Activated naive CD8-positive, alpha-beta T cell (primary cell): ENCODE results near the gene APOC3.

Experiments
- H3K27ac Mint-ChIP-seq: one replicate; pipeline ENCODE4 v1.8.0; 2021; ENCODE audit warnings: mixed read lengths
- H3K27me3 Mint-ChIP-seq: one replicate; pipeline ENCODE4 v1.8.0; 2021; ENCODE audit warnings: mixed read lengths
- H3K36me3 Mint-ChIP-seq: one replicate; pipeline ENCODE4 v1.8.0; 2021; ENCODE audit warnings: mixed read lengths
- H3K4me1 Mint-ChIP-seq: one replicate; pipeline ENCODE4 v1.8.0; 2021; ENCODE audit warnings: low read depth, mixed read lengths
- H3K4me3 Mint-ChIP-seq: one replicate; pipeline ENCODE4 v1.8.0; 2021; ENCODE audit warnings: mild to moderate bottlenecking, mixed read lengths
- H3K9me3 Mint-ChIP-seq: one replicate; pipeline ENCODE4 v1.8.0; 2021; ENCODE audit warnings: low read depth, mixed read lengths

APOC3 gene

DNA sequence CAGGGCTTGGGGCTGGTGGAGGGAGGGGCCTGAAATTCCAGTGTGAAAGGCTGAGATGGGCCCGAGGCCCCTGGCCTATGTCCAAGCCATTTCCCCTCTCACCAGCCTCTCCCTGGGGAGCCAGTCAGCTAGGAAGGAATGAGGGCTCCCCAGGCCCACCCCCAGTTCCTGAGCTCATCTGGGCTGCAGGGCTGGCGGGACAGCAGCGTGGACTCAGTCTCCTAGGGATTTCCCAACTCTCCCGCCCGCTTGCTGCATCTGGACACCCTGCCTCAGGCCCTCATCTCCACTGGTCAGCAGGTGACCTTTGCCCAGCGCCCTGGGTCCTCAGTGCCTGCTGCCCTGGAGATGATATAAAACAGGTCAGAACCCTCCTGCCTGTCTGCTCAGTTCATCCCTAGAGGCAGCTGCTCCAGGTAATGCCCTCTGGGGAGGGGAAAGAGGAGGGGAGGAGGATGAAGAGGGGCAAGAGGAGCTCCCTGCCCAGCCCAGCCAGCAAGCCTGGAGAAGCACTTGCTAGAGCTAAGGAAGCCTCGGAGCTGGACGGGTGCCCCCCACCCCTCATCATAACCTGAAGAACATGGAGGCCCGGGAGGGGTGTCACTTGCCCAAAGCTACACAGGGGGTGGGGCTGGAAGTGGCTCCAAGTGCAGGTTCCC, at the start of gene APOC3:
TSS of gene APOC3 (plus strand) at position 383 of the 659 bp plus-strand sequence. CDS start 676 bp downstream, outside the sequence.
- Mint-ChIP-seq H3K27ac (no peak within 1 kb of the TSS), H3K36me3 (no peaks in the 10 kb centered on the region), H3K4me3 (no peak within 1 kb of the TSS)

DNA sequence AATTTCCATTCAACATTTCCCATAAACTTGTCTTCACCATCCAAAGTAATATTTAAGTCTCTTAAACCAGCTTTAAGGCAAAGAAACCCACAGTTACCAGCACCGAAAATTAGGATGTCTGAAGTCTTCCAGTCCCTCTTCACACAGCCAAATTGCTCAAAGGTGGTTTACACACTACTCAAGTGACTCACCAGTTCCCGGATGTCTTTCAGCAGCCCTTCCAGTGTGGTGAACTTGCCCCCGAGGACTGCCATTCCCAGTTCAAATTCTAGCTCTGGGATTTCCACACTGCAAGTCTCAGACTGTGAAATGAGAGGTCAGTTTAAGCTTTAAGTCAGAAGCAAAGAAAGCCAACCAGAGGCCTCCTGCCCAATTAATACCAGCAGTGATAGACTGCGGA, 47.0 kb upstream of the APOC3 start:
- Mint-ChIP-seq H3K4me1 (peaks cover 67% of the 10 kb centered on the region), H3K9me3 (no peaks in the 10 kb centered on the region), H3K4me3 (no peak overlapping the region), H3K36me3 (peaks cover 15% of the 10 kb centered on the region), H3K27ac (peak overlapping the region; percentile 28), H3K27me3 (no peaks in the 10 kb centered on the region)

More for the DNA sequence above, at the start of gene APOC3:
- H3K9me3 Mint-ChIP-seq, result no peaks in the 10 kb centered on the region
- no peaks in the 10 kb centered on the region for H3K27me3 Mint-ChIP-seq
- peaks cover under 1% of the 10 kb centered on the region for H3K4me1 Mint-ChIP-seq

DNA sequence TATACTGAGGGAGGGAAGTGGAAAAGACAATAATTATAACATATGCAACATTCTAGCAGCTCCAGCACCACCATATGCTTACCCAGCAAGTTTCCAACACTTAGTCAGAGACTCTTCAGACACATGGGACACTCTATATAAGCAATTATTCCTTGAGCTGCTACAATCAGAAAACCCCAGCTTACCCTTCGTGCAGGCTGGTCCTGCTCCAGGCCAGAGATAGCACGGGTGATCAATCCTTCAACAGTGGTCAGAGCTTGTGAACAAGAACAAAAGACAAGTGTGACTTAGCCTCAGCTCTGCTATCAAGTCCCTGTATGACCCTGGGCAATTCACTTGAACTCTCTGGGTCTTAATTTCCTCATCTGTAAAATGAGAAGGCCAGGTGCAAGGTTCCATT, 43.4 kb upstream of the APOC3 start:
- H3K36me3 Mint-ChIP-seq, result peaks cover 7% of the 10 kb centered on the region
- H3K4me3 Mint-ChIP-seq, result peak overlapping the region; percentile 99
- H3K9me3 Mint-ChIP-seq, result no peaks in the 10 kb centered on the region
- no peaks in the 10 kb centered on the region for H3K27me3 Mint-ChIP-seq
- H3K27ac Mint-ChIP-seq, result peak overlapping the region; percentile 59
- peaks cover 59% of the 10 kb centered on the region for H3K4me1 Mint-ChIP-seq

GRCh38 chr11:116786966-116787365, 42.7 kb upstream of the APOC3 start:
- Mint-ChIP-seq H3K27me3 (no peaks in the 10 kb centered on the region), H3K9me3 (no peaks in the 10 kb centered on the region), H3K36me3 (peaks cover 6% of the 10 kb centered on the region), H3K27ac (peak overlapping the region; percentile 90), H3K4me1 (peaks cover 57% of the 10 kb centered on the region), H3K4me3 (peak overlapping the region; percentile 99)

GRCh38 chr11:116787436-116787785, 42.3 kb upstream of the APOC3 start:
- Mint-ChIP-seq H3K9me3 (no peaks in the 10 kb centered on the region), H3K4me3 (peak overlapping the region; percentile 99), H3K36me3 (peaks cover 6% of the 10 kb centered on the region), H3K27me3 (no peaks in the 10 kb centered on the region), H3K27ac (peak overlapping the region; percentile 90), H3K4me1 (peaks cover 53% of the 10 kb centered on the region)

DNA sequence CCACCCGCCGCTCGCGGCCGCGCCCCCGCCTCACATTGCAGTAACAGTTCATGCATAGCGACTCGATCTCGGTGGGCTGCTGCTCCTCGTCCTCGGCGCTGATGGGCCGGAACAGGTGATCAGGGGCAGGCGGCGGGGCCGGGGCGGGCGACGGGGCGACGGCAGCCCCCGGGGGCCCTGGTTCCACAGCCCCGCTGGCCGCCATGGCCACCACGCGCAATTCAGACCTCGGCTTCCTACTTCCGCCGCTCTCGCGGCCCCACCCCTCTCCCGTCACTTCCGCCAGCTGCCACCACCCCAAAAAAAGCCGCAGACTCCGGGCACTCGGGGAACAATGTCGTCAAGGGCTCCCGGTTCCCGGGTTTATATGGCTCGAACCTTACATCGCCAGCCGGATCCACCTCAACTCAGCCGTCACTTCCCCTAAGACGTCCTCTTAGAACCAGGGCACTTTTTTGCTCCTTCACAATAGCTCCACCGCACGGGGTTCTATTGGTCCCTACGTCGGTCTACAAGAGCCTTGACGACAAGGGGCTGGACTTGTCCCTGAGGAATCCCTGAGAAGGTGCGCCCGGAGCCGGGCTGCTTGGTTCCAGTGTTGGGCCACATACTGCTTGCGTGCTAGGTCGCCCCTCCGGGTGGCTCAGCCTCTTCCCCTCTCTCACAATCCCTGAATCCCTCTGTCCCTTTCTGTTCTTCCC, 41.8 kb upstream of the APOC3 start, which contains the start of gene ZPR1:
TSS of gene ZPR1 (minus strand) at position 238 of the 701 bp plus-strand sequence. CDS start at position 205, 33 bp downstream.
- H3K36me3 Mint-ChIP-seq, result peaks cover 6% of the 10 kb centered on the region
- H3K4me1 Mint-ChIP-seq, result peaks cover 49% of the 10 kb centered on the region
- no peaks in the 10 kb centered on the region for H3K27me3 Mint-ChIP-seq
- H3K9me3 Mint-ChIP-seq, result no peaks in the 10 kb centered on the region
- peak within 1 kb of the TSS; percentile 99 for H3K4me3 Mint-ChIP-seq
- H3K27ac Mint-ChIP-seq, result peak within 1 kb of the TSS; percentile 95

- Mint-ChIP-seq H3K4me3 (peak overlapping the region; percentile 99), H3K27me3 (no peaks in the 10 kb centered on the region), H3K9me3 (no peaks in the 10 kb centered on the region), H3K4me1 (peaks cover 44% of the 10 kb centered on the region), H3K36me3 (peaks cover 3% of the 10 kb centered on the region), H3K27ac (peak overlapping the region; percentile 95)
These were observed 41.2 kb upstream of the APOC3 start for GRCh38 chr11:116788534-116788933.

GRCh38 chr11:116788975-116789374, 40.7 kb upstream of the APOC3 start:
- no peaks in the 10 kb centered on the region for H3K9me3 Mint-ChIP-seq
- H3K27me3 Mint-ChIP-seq, result no peaks in the 10 kb centered on the region
- peaks cover 44% of the 10 kb centered on the region for H3K4me1 Mint-ChIP-seq
- peaks cover 3% of the 10 kb centered on the region for H3K36me3 Mint-ChIP-seq
- H3K4me3 Mint-ChIP-seq, result peak overlapping the region; percentile 99
- no peak overlapping the region for H3K27ac Mint-ChIP-seq

- H3K9me3 Mint-ChIP-seq, result no peaks in the 10 kb centered on the region
- H3K36me3 Mint-ChIP-seq, result peaks cover 3% of the 10 kb centered on the region
- no peak overlapping the region for H3K4me3 Mint-ChIP-seq
- H3K4me1 Mint-ChIP-seq, result peaks cover 33% of the 10 kb centered on the region
- no peaks in the 10 kb centered on the region for H3K27me3 Mint-ChIP-seq
- no peak overlapping the region for H3K27ac Mint-ChIP-seq
These were observed 39.3 kb upstream of the APOC3 start for GRCh38 chr11:116790167-116791001.

DNA sequence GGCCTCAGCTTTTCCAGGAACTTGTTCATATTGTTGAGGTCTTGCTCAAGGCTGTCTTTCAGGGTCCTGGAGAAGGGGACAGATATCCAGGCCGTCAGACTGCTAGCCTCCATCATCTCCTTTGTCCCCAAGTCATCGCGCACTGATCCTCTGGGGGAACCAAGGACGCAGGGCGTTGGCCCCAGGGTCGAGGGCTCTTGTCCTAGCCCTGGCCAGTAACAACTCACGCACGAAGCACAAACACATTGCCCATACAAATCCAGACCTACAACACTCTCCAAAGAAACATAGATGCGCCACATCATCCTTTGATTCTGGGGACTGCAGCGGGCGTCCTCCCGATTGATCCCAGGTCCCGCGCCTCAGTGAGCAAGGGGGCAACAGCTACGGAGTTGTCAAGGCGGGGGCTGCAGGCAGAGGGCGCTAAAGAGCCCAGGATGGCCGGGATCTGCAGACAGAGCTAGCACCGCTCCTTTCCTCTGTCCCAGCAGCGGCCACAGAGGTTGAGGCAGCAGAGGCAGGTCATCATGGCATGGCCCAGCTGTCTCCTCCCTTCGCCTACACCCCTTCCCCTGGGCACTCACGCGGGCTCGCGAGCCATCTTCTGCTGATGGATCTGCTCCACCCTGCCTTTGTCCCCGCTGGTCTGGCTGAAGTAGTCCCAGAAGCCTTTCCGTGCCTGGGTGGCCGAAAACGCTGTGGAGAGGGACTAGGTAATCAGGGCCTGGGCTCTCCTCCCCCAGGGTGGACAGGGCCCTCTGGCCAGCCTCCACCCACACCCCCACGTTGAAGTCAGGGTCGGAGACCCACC, 38.5 kb upstream of the APOC3 start:
- Mint-ChIP-seq H3K27ac (no peak overlapping the region), H3K36me3 (peaks cover 3% of the 10 kb centered on the region), H3K27me3 (no peaks in the 10 kb centered on the region), H3K9me3 (no peaks in the 10 kb centered on the region), H3K4me3 (peak overlapping the region; percentile 42), H3K4me1 (peaks cover 24% of the 10 kb centered on the region)

- Mint-ChIP-seq H3K4me1 (peaks cover 19% of the 10 kb centered on the region), H3K27ac (no peak within 1 kb of the TSS), H3K27me3 (no peaks in the 10 kb centered on the region), H3K4me3 (peak within 1 kb of the TSS; percentile 42), H3K36me3 (peaks cover 3% of the 10 kb centered on the region), H3K9me3 (no peaks in the 10 kb centered on the region)
These were observed 37.9 kb upstream of the APOC3 start, which contains the start of gene APOA5 for GRCh38 chr11:116791813-116792143. Gene APOA5, minus strand, starts transcription at chr11:116791879. Its CDS starts 19 bp downstream, at chr11:116791860.

DNA sequence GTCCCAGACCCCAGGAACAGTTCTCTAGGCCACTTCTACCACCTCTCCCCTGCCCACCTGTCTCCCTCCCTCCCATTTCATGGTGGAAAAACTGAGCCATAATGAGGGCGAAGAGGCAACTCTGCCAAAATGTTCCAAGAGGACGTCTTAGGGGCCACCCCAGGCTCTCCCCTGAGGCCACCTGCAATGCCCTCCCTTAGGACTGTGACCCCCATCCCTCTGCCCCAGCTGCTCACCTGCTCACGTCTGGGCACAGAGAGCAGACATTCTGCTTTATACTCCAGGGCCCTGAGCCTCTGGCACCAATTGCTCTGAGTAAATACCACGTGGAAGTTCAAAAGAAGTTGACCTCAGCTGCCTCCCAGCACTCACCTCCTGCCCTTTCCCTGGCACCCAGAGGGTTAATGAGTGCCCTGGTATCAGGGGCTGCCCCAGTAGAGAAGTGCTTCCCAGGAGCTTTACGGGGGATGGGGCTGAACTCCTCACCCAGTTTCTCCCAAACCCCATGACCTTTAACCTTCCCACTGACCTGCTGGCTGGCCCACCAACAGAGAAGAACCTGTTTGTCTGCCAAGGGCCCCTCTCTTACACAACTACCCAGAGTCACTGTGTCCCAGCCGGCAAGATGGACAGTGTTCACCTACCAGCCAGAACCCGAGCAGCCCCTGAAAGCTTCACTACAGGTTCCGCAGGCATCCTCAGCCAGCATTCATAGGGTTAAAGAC, 37.4 kb upstream of the APOC3 start:
- no peaks in the 10 kb centered on the region for H3K9me3 Mint-ChIP-seq
- no peaks in the 10 kb centered on the region for H3K36me3 Mint-ChIP-seq
- H3K27ac Mint-ChIP-seq, result no peak overlapping the region
- H3K4me1 Mint-ChIP-seq, result peaks cover 14% of the 10 kb centered on the region
- no peak overlapping the region for H3K4me3 Mint-ChIP-seq
- H3K27me3 Mint-ChIP-seq, result no peaks in the 10 kb centered on the region

- H3K9me3 Mint-ChIP-seq, result no peaks in the 10 kb centered on the region
- H3K27me3 Mint-ChIP-seq, result no peaks in the 10 kb centered on the region
- no peak overlapping the region for H3K4me3 Mint-ChIP-seq
- no peak overlapping the region for H3K27ac Mint-ChIP-seq
- no peaks in the 10 kb centered on the region for H3K36me3 Mint-ChIP-seq
- peaks cover 11% of the 10 kb centered on the region for H3K4me1 Mint-ChIP-seq
These were observed 36.6 kb upstream of the APOC3 start for GRCh38 chr11:116792869-116793771.
